T-cell (primary cell): ENCODE results near the gene FREY1. TPM values are rescaled to one million over a fixed set of nuclear protein-coding genes. Genes with fewer than 3 reads are reported as not detected.

Experiments used
- ATAC-seq, 4 experiments: fragments of 200-7000 bp in 3 of 4; fragments of 150-1000 bp in 1 of 4; cut with Tn5 transposase; replicated peaks in 1 of 4; 1 replicate in 3 of 4; 2 replicates in 1 of 4; pipeline ENCODE4 v1.10.0; 2021; ENCODE audit warnings: moderate library complexity in 3 of 4, mild to moderate bottlenecking in 2 of 4, moderate number of reproducible peaks in 1 of 4
- CTCF ChIA-PET, 2 donors: fragments of 300-600 bp; sonication (Branson Sonifier 250); formaldehyde crosslinking; loops; one replicate each; lab custom pipeline; 2022; ENCODE audit warnings: antibody characterized with exemption in 2 of 2; lab: Charles Lee
- POLR2A ChIA-PET, 2 donors: fragments of 300-600 bp; sonication (Branson Sonifier 250); formaldehyde crosslinking; loops; one replicate each; lab custom pipeline; 2022; ENCODE audit warnings: antibody characterized with exemption in 2 of 2; lab: Charles Lee
- DNase-seq, 35 experiments: peaks; one replicate each; pipeline versions ENCODE4 v3.0.0 to v3.0.0-alpha.2; 2013 to 2023
- H3K27ac ChIP-seq: one replicate; pipeline ENCODE4 v1.5.1; 2013; ENCODE audit warnings: low read length
- H3K27me3 ChIP-seq, 2 experiments: replicated peaks in 1 of 2; 1 replicate in 1 of 2; 2 replicates in 1 of 2; pipeline versions ENCODE4 v1.6.1 to v1.7.0; 2013; ENCODE audit warnings: low read length in 1 of 2, mixed read lengths in 1 of 2; ENCODE audit not compliant: control insufficient read depth in 2 of 2, insufficient read depth in 2 of 2; ENCODE audit errors: extremely low read depth in 1 of 2
- H3K36me3 ChIP-seq, 2 donors: 1 replicate in 1 of 2; 2 replicates in 1 of 2; pipeline versions ENCODE4 v1.6.1 to v1.7.0; 2013; ENCODE audit warnings: low read length in 1 of 2; ENCODE audit not compliant: control insufficient read depth in 2 of 2, insufficient read depth in 1 of 2; ENCODE audit errors: extremely low read depth in 1 of 2
- H3K4me1 ChIP-seq, 2 experiments: 1 replicate in 1 of 2; 2 replicates in 1 of 2; pipeline versions ENCODE4 v1.6.1 to v1.7.0; 2013; ENCODE audit warnings: low read length in 2 of 2, mixed read lengths in 1 of 2; ENCODE audit not compliant: insufficient read depth in 2 of 2, control insufficient read depth in 1 of 2; ENCODE audit errors: extremely low read depth in 1 of 2
- H3K4me3 ChIP-seq, 2 donors: 1 replicate in 1 of 2; 2 replicates in 1 of 2; pipeline versions ENCODE4 v1.5.1 to v1.7.0; 2013; ENCODE audit warnings: mild to moderate bottlenecking in 2 of 2, low read length in 1 of 2, moderate library complexity in 1 of 2; ENCODE audit not compliant: control insufficient read depth in 1 of 2; ENCODE audit errors: extremely low read depth in 1 of 2
- H3K9me3 ChIP-seq: 2 replicates; pipeline ENCODE4 v1.7.0; 2013
- H3K27ac Mint-ChIP-seq, 2 donors: one replicate each; pipeline ENCODE4 v1.8.0; 2020 to 2021; ENCODE audit warnings: mild to moderate bottlenecking in 2 of 2, mixed read lengths in 2 of 2
- H3K27me3 Mint-ChIP-seq, 2 donors: one replicate each; pipeline ENCODE4 v1.8.0; 2021 to 2022; ENCODE audit warnings: mixed read lengths in 2 of 2
- H3K36me3 Mint-ChIP-seq: one replicate; pipeline ENCODE4 v1.8.0; 2021; ENCODE audit warnings: mixed read lengths
- H3K4me1 Mint-ChIP-seq, 3 donors: one replicate each; pipeline ENCODE4 v1.8.0; 2020 to 2022; ENCODE audit warnings: mixed read lengths in 3 of 3, mild to moderate bottlenecking in 1 of 3
- H3K4me3 Mint-ChIP-seq, 3 donors: one replicate each; pipeline ENCODE4 v1.8.0; 2020 to 2022; ENCODE audit warnings: mild to moderate bottlenecking in 3 of 3, mixed read lengths in 3 of 3, moderate library complexity in 3 of 3
- H3K9me3 Mint-ChIP-seq, 3 donors: one replicate each; pipeline ENCODE4 v1.8.0; 2020 to 2022; ENCODE audit warnings: mixed read lengths in 3 of 3
- WGBS: methylation state at CpG from one replicate; pipeline ENCODE4 v1.1.5; 2013; ENCODE audit warnings: missing lambda C conversion rate; ENCODE audit not compliant: insufficient coverage; 5-methylcytosine and 5-hydroxymethylcytosine counted together
- total RNA-seq, 35 experiments: library from RNA in 6 of 35; stranded (reverse) in 6 of 35; fragments of 120-200 nt in 1 of 35; gene quantifications; one replicate each; pipeline versions ENCODE4 v1.2.1 to v1.2.4 and lab custom pipeline; 2013 to 2026

FREY1 gene
- total RNA-seq, 5 donors from 2014 or later (not counting 1 experiment from before 2014, with no cell fraction given) = 2.5 to 6.8 (median 4.6) TPM

GRCh38 chr11:45922425-45923082 is 15.5 kb upstream of the FREY1 start, which contains the start of gene LARGE2:
Gene LARGE2, plus strand, starts transcription at chr11:45922656. Its CDS starts 227 bp downstream, at chr11:45922883.
- peak in 4 of 35 experiments; percentile 15 to 43 (median 34) for DNase-seq
- Mint-ChIP-seq H3K4me3 (peak within 1 kb of the TSS; percentile 75 to 81 (median 80)), H3K4me1 (peaks cover 42 to 55% (median 52%) of the 10 kb centered on the region in 3 donors), H3K27me3 (peaks cover 0 to 13% of the 10 kb centered on the region in 2 donors), H3K36me3 (no peaks in the 10 kb centered on the region), H3K27ac (peak within 1 kb of the TSS; percentile 23 to 87), H3K9me3 (no peaks in the 10 kb centered on the region)
- Histone ChIP-seq H3K27me3 (peaks cover 3 to 20% of the 10 kb centered on the region in 2 experiments), H3K36me3 (no peaks in the 10 kb centered on the region), H3K9me3 (no peaks in the 10 kb centered on the region), H3K27ac (peak within 1 kb of the TSS; percentile 18), H3K4me1 (peaks cover 0 to 54% of the 10 kb centered on the region in 2 experiments), H3K4me3 (peak within 1 kb of the TSS; percentile 36 to 49)
- ATAC-seq = peak in 2 of 4 experiments; percentile 0 to 6
- ChIA-PET POLR2A (no interaction called here), CTCF (no interaction called here)
- WGBS = 4% methylated on average over 60 of the region's 73 CpGs

GRCh38 chr11:45921561-45922424 is 14.7 kb upstream of the FREY1 start:
- Histone ChIP-seq H3K36me3 (no peaks in the 10 kb centered on the region), H3K27ac (no peak overlapping the region), H3K4me1 (peaks cover 4 to 54% of the 10 kb centered on the region in 2 experiments), H3K9me3 (no peaks in the 10 kb centered on the region), H3K4me3 (peak overlapping the region; percentile 26 to 49), H3K27me3 (peaks cover 3 to 20% of the 10 kb centered on the region in 2 experiments)
- WGBS = 76% methylated on average over 41 of the region's 54 CpGs
- no peak for ATAC-seq
- Mint-ChIP-seq H3K27me3 (peaks cover 0 to 13% of the 10 kb centered on the region in 2 donors), H3K27ac (peak overlapping the region; percentile 19 to 64), H3K36me3 (no peaks in the 10 kb centered on the region), H3K9me3 (no peaks in the 10 kb centered on the region), H3K4me3 (peak overlapping the region; percentile 57 to 77 (median 76)), H3K4me1 (peaks cover 41 to 54% (median 50%) of the 10 kb centered on the region in 3 donors)
- CTCF ChIA-PET = interaction anchor here in 1 of 2 donors (0.6 kb wide), 1 partner anchor 43 kb away, joined by 4 read pairs; no protein-coding TSS in a partner anchor
- DNase-seq = peak in 3 of 35 experiments; percentile 14 to 25 (median 16)
- POLR2A ChIA-PET = no interaction called here

GRCh38 chr11:45920531-45921477 is 13.7 kb upstream of the FREY1 start:
- Histone ChIP-seq H3K27ac (no peak overlapping the region), H3K4me1 (peaks cover 4 to 61% of the 10 kb centered on the region in 2 experiments), H3K9me3 (no peaks in the 10 kb centered on the region), H3K36me3 (peaks cover 0 to 6% of the 10 kb centered on the region in 2 donors), H3K27me3 (peaks cover 3 to 20% of the 10 kb centered on the region in 2 experiments), H3K4me3 (no peak overlapping the region)
- WGBS = 85% methylated on average over 4 of the region's 6 CpGs
- Mint-ChIP-seq H3K36me3 (no peaks in the 10 kb centered on the region), H3K27me3 (peaks cover 0 to 13% of the 10 kb centered on the region in 2 donors), H3K27ac (peak overlapping the region; percentile 63 to 64), H3K9me3 (no peaks in the 10 kb centered on the region), H3K4me3 (peak overlapping the region; percentile 57 to 77 (median 76)), H3K4me1 (peaks cover 49 to 63% (median 60%) of the 10 kb centered on the region in 3 donors)
- DNase-seq (no peak), ATAC-seq (no peak)
- ChIA-PET CTCF (interaction anchor here in 1 of 2 donors (0.6 kb wide), 2 partner anchors 19 to 44 kb away, joined by 4 to 6 read pairs; no protein-coding TSS in a partner anchor), POLR2A (no interaction called here)

GRCh38 chr11:45919806-45920530 is 12.9 kb upstream of the FREY1 start:
- peaks cover 4 to 67% of the 10 kb centered on the region in 2 experiments for H3K4me1 ChIP-seq

GRCh38 chr11:45918962-45919675 is 12.0 kb upstream of the FREY1 start:
- CTCF ChIA-PET = interaction anchor here in 1 of 2 donors (1.4 kb wide), 1 partner anchor 72 kb away, joined by 6 read pairs; no protein-coding TSS in a partner anchor
- peaks cover 51 to 69% (median 58%) of the 10 kb centered on the region in 3 donors for H3K4me1 Mint-ChIP-seq
- WGBS = no CpG with 5 or more reads among the region's 7 CpGs
- H3K27ac Mint-ChIP-seq = peak overlapping the region; percentile 98 to 100
- Histone ChIP-seq H3K27me3 (peaks cover 0 to 15% of the 10 kb centered on the region in 2 experiments), H3K4me3 (peak overlapping the region; percentile 97 to 98), H3K4me1 (peaks cover 4 to 66% of the 10 kb centered on the region in 2 experiments), H3K9me3 (no peaks in the 10 kb centered on the region), H3K36me3 (peaks cover 3 to 22% of the 10 kb centered on the region in 2 donors), H3K27ac (peak overlapping the region; percentile 95)
- H3K9me3 Mint-ChIP-seq = no peaks in the 10 kb centered on the region
- peaks cover 6% of the 10 kb centered on the region for H3K36me3 Mint-ChIP-seq
- POLR2A ChIA-PET = interaction anchor here in 1 of 2 donors (1.3 kb wide), 1 partner anchor 72 kb away, joined by 13 read pairs; the partner anchor contains the start of gene CRY2
- ATAC-seq (no peak), DNase-seq (peak in 1 of 35 experiments; percentile 31)
- peaks cover 0 to 10% of the 10 kb centered on the region in 2 donors for H3K27me3 Mint-ChIP-seq
- peak overlapping the region; percentile 88 to 98 (median 91) for H3K4me3 Mint-ChIP-seq

More at GRCh38 chr11:45919806-45920530, 12.9 kb upstream of the FREY1 start:
- Mint-ChIP-seq H3K27ac (peak overlapping the region; percentile 81 to 83), H3K36me3 (peaks cover 6% of the 10 kb centered on the region), H3K4me1 (peaks cover 55 to 70% (median 63%) of the 10 kb centered on the region in 3 donors), H3K27me3 (peaks cover 0 to 13% of the 10 kb centered on the region in 2 donors), H3K4me3 (peak overlapping the region; percentile 88 to 98 (median 91)), H3K9me3 (no peaks in the 10 kb centered on the region)
- H3K36me3 ChIP-seq = peaks cover 0 to 14% of the 10 kb centered on the region in 2 donors
- H3K27me3 ChIP-seq = peaks cover 2 to 20% of the 10 kb centered on the region in 2 experiments
- DNase-seq (no peak), ATAC-seq (no peak)
- ChIA-PET CTCF (no interaction called here), POLR2A (no interaction called here)
- no peak overlapping the region for H3K4me3 ChIP-seq
- 80% methylated on average over 5 of the region's 13 CpGs for WGBS
- no peak overlapping the region for H3K27ac ChIP-seq
- no peaks in the 10 kb centered on the region for H3K9me3 ChIP-seq
